SW480 (cell line): ENCODE measurements around the gene DPPA5.
"Not testable (repeated sequence)": the region's sequence is repeated elsewhere in the genome, so short reads cannot be mapped to it uniquely, and the experiment has no call there.

Source experiments
- DNase-seq: peaks from one replicate; pipeline ENCODE4 v3.0.0-alpha.2; 2016; ENCODE audit warnings: low spot score

The DPPA5 gene

DNA sequence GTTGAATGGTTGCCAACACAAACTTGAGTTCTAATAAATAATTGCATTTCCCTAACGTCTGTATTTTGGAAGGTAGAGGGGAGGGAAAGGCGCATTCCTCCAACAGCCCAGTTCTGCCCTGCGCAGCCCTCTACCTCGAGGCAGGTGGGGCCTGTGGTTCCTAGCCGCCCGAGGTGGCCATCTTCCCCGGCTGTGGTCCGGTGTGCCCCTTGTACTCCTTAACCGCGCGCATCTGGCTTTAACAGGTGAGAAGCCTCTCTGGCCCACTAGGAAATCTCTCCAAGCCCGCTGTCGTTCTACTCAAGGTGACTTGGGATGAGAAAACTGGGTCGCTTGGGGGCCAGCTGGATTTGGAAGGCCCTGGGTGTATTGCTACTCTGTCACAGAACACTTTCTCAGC, 10.0 kb upstream of the DPPA5 start:
- no peak for DNase-seq

DNA sequence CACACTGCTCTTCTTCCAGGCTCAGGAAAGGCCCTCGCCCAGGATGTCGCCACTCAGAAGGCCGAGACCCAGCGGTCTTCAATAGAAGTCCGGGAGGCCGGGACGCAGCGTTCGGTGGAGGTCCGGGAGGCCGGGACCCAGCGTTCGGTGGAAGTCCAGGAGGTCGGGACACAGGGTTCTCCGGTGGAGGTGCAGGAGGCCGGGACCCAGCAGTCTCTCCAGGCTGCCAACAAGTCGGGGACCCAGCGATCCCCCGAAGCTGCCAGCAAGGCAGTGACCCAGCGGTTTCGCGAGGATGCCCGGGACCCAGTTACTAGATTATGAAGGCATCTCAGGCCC, 9.4 kb upstream of the DPPA5 start:
- no peak for DNase-seq

DNA sequence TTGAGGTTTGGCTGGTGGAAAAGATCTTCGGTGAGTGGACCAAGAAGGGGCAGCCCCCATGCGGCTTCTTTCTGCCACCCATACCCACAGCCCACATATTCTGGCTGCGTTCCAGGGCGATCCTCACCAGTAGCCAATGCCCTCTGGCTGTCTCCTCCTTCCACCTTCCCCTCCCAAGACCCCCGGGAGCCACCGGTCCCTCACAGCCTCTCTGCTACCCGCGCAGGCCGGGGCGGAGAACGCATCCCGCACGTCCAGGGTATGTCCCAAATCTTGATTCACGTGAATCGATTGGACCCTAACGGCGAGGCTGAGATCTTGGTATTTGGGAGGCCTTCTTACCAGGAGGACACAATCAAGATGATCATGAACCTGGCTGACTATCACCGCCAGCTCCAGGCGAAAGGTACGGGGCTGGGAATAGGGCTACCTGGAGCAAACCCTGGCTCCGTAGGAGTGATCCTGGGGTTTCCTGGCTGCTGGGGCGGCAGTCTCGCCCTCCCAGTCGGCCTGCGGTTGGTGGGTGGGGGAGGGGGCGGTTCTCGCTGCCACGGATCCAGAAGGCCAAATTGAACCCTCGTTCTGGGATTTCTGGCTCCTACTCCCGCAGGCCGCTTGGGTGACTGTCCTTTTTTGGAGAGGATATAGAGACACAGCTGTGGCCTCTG, 8.9 kb upstream of the DPPA5 start:
- DNase-seq, result no peak

DNA sequence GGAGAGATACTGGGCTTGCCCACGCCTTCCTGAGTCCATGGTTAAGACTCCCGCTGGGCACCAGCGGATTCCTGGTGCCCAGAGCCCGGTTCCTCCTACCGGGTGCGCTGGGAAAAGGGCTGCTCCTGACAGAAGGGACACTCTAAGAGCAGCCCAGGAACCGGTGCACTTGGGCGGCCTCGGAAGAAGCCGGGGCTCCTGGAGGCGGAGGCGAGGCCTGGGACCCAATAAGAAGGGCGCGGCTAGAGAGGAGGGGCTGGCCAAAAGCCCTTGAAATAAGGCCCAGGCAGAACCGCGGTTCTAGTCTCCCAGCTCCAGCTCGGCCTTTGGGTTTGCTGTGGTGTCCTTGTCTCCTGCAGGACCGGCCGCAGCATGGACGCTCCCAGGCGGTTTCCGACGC, 8.3 kb upstream of the DPPA5 start, which contains the start of gene KHDC3L:
Gene KHDC3L (plus strand): TSS at position 301 of the 400 bp plus-strand sequence. CDS start 72 bp downstream, at position 373.
- DNase-seq, result no peak

DNA sequence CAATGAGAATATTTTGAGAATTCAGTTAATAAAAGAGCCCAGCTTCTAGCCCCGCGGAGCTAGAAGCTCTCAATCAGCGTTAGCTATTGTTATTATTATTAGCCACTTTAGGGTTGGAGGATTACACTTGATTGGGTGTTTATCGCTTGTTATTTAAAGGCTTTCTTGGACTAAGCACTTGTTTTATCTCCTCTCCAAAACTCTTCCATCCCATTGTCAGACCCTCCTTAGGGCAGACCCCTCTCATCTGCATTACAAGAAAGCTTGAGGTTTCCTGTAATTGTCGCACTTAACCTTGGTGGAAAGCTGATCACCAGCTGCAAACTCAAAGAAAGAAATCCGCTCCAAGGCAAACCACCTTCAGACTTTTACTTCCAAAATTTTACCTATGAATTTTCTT, 4.8 kb downstream of the DPPA5 start:
- DNase-seq, result no peak

DNA sequence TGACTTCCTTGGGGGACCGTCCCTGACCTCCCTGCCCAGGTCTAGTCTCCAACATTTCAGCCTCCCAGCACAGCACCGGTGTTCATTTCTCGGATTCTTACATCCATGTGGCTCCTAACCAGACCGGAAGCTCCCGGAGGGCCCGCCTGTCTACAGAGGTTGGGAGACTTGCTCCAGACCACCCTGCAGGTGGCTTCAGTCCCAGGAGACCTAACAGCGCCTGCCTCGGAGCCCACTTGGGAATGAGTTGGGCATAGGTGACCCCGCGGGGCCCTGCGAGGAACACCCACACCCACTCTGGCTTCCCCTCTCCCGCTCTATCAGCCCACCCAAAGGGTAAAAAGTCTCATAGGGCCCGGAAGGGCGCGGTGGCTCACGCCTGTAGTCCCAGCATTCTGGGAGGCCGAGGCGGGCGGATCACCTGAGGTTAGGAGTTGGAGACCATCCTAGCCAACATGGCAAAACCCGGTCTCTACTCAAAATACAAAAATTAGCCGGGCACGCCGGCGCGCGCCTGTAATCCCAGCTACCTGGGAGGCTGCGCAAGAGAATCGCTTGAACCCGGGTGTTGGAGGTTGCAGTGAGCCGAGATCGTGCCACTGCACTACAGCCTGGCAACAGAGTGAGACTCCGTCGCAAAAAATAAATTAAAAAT, 5.4 kb downstream of the DPPA5 start:
- DNase-seq, result no peak

DNA sequence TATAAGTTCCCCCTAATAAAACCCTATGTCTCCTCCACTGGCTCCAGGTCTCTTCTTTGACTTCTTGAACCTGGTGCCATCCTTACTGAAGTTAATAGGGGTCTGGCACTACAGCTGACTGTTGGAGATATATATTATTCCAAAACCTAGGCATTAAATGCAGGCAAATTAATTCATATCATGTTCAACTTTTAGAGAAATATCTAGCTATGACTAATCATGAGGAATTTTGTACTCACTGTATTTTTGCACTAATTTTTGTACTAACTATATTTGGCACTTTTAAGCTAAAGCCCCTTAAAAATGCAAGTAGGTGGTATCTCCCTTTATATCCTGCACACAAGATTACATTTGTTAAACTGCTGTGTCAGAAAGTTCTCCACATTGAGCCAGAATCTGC, 10.9 kb downstream of the DPPA5 start:
- no peak for DNase-seq

DNA sequence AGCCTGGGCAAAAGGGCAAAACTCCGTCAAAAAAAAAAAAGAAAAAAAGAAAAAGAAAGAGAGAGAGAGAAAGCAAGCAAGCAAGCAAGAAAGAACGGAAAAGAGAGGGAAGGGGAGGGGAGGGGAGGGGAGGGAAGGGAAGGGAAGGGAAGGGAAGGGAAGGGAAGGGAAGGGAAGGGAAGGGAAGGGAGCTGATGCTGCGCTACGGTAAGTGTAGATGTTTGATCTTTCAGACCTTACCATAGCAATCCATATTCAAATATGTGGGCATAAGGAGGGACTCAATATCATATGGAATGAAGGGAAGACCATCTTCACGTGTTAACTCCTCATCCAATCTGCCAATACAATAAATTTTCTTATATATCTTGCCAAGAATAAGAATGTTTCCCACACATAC, 11.9 kb downstream of the DPPA5 start:
- DNase-seq, result no peak

DNA sequence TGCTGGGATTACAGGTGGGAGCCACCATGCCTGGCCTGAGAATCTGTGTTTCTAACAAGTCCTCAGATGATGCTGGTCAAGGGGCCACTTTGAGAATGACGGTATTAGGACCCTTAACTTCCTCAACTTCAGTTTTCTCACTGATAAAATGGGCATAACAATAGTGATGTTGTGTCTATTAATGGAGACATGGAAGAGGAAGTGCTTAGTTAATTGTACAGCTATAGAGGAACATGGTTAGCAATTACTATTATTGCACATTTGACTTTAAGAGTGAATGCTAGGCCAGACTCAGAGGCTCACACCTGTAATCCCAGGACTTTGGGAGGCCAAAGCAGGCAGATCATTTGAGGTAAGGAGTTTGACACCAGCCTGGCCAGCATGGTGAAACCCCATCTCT, 12.7 kb downstream of the DPPA5 start:
- DNase-seq, result no peak

DNA sequence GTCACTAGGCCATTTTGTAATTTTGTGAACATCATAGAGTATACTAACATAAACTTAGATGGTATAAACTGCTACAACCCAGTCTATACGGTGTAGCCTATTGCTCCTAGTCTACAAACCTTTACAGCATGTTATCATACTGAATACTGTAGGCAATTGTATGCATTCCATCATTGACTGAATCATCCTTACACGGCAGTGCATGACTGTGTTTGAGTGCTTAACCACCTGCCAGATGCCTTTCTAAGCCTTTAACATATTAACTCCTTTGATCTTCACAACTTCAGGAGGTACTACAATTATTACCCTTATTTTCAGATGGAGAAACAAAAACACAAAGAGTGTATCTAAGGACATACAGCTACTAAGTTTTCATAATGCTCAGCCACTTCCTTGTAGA, 14.0 kb downstream of the DPPA5 start:
- DNase-seq, result peak; percentile 92

DNA sequence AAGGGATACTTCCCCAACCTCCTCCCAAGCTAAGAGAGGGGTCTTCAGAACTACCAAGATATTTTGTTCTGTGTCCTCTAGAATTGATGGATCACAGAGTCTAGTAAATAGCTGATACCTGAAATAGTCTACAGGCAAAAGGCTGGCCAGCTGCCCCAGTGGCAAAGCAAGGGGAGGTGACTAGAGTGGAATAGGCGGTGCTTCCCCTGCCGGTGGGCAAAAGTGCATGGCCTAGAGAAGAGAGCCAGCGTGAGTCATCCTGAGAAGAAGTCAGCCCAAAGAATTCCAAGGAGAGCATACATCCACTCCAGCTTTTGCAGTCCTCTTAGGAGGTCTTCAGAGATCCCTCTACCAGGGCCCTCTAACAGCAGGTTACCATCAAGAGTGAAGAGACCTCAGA, 14.7 kb downstream of the DPPA5 start:
- peak; percentile 54 for DNase-seq

DNA sequence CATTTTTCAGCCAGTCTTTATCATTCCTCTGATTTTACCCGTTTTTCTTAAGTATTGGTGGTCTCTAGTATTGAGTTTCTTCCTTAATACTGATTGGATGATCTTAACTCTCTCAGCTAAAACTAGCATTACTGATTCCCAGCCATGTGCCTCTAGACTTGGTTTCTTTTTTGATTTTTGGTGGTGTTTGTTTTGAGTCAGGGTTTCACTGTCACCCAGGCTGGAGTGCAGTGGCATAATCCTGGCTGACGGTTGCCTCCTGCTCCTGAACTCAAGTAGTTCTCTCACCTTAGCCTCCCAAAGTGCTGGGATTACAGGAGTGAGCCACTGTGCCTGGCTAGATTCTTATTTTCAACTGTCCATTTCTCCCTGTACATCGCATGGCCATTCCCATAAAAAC, 24.9 kb downstream of the DPPA5 start:
- no peak for DNase-seq

DNA sequence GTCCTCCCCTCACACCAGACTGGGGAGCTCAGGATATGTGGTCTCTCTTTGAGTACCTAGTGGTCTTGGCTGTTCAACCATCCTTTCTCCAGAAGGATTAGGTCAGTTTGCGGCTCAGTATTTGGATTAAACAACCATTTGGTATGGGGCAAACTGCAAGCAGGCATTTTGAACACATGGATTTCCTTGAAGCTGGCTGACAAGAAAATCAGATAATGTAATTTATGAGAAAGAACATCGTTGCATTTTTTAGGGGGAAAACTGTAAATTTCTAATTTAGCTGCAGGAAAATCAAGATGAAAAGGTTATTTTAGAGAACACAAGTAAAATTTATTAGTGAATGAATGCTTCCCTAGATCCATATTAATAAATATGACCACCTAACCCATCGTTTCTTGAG, 25.3 kb downstream of the DPPA5 start:
- DNase-seq, result no peak

DNA sequence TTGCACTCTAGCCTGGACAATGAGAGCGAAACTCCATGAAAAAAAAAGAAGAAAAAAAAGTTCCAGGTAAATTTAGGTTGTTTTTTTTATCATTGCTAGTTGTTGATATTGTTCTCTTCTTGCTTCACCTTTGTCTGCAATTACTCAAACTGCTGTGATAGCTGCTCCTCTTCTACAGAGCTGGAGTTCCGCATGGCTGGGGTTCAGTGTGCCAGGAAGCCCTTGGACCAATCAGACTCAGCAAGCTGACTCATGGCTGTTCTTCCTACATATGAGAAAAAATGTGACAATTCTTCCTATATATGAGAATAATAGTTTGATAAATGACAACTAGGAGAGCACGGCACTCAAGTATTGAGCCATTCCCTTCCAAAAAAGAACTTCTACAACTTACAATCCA, 28.4 kb downstream of the DPPA5 start:
- DNase-seq, result no peak

DNA sequence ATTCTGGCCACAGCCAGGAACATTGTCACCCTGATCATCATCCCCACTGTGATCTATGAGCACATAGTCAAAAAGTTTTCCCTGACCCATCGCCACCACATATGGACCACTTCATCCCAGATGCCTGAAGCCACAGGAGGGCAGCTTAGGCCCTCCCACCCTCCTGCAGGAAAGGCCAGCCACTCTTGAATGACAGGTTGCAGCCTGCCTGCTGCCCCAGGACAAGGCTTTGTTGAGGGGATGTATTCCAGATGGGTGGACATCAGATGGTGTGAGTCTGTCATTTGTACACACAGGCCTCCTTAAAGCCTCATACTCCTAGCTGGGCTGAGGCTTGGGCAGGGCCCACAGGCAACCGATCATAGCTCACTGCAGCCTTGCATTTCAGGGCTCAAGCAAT, 30.8 kb downstream of the DPPA5 start:
- DNase-seq, result no peak

DNA sequence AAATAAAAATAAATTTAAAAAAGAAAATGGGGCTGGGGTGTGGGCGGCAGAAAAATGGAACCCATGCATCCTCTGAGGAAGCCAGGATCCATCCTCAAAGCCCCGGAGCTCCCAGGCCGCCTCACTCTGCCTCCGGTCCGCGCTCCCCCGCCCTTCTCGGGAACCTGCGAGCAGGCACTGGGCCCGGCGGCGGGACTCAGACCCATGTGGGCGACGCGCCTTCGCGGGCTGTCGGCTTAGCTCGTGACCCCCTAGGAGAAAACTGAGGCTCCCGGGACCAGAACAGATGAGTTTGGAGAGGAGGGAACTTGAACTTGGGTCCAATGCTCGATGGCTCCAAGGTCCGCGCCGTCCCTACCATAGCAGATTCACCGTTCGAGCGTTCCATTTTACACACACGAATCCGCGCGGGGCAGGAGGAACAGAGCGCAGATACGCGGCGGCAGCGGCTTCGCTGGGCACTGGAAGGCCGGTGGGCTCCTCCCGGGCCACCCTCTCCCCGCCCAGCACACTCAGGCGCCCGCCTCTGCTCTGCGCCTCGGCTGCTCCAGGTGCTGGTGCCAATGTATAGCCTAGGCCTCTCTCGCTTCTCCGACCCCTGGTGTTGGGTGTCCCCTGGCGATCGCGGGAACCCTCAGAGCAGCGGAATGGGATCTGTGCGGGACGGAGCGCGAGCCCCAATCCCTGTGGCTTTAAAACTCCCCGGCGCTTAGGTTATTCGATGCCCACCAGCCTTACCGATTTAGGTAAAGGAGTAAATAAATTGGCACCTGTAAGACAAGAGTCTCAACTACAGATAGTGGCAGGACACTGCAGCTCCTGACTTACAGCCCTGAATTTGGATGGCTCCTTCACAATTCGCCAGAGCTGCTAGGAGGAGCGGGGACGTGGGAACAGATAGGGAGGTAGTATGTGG, 39.2 kb downstream of the DPPA5 start:
- no peak for DNase-seq

DNA sequence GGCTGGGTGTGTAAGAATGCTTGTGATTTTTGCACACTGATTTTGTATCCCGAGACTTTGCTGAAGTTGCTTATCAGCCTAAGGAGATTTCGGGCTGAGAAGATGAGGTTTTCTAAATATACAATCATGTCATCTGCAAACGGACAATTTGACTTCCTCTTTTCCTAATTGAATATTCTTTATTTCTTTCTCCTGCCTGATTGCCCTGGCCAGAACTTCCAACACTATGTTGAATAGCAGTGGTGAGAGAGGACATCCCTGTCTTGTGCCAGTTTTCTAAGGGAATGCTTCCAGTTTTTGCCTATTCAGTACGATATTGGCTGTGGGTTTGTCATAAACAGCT, 43.6 kb downstream of the DPPA5 start:
- DNase-seq, result not testable (repeated sequence)

DNA sequence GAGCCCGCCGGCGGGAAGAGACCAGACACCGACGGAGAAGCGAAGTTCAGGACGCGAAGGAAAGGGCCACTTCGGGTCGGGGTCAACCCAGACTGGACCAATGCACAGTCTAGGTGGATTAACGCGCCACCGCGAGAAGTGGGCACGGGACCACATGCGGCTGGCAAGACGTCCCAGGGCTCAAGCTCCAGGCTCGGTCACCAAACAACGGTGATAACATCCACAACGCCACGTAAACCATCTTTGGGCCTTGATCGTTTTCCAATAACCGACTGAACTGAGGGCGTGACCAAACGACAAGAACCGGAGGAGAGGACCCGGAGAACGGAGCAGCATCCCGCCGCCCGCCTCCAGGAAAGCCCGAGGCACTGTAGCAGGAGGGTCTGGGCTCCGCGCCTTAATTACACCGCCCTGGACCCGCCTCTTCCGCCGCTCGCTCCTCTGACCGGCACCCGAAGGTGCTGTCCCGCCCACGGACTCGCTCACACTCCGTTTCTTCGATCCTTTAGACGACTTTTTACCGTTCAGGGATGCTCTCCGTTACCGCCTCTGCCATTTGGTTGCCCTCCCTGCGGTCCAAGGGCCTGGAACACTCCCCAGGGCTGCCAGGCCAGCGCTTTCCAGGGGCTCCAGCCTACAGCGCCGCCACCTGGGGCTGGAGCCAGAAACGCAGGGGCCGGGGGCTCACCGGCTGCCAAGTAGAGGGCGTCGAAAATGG, 44.1 kb downstream of the DPPA5 start:
- no peak for DNase-seq

DNA sequence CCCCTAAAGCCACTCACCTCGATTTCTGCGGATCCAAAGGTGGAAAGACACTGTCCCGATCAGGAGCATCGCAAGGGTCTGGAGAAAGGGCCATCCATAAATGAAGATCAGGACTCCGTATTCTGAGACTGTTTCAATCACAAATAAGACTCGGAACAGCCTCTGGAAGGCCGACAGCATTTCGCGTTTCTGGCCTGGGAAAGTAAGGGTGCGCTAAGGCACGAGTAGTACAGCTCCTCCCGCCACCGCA, 44.6 kb downstream of the DPPA5 start:
- no peak for DNase-seq

DNA sequence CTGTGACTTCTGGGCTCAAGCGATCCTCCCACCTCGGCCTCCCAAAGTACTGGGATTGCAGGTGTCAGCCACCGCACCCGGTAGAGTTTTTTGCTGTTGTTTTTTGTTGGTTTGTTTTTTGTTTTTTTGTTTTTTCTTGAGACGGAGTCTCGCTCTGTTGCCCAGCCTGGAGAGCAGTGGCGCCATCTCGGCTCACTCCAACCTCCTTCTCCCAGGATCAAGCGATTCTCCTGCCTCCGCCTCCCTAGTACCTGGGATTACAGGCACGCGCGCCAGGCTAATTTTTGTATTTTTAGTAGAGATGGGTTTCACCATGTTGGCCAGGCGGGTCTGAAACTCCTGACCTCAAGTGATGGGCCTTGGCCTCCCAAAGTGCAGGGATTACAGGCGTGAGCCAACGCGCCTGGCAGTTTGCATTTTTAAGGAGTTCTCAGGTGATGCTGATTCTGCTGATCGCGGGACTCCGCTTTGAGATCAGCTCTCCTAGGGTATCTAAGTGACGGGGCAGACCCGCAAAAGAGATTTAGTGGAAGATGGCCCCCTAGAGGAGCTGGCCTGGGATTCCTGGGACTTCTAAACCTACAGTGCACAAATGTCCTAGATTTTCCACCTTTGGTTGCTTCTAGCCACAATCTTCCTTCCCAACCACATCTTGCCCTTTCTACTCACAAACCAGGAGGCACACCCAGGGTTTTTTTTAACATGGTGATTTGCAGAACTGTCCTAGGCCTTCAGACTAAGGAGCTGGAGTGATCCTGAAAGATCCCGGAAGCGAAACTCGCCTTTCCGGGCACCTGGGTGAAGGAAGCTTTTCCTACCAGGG, 45.2 kb downstream of the DPPA5 start:
- no peak for DNase-seq

DNA sequence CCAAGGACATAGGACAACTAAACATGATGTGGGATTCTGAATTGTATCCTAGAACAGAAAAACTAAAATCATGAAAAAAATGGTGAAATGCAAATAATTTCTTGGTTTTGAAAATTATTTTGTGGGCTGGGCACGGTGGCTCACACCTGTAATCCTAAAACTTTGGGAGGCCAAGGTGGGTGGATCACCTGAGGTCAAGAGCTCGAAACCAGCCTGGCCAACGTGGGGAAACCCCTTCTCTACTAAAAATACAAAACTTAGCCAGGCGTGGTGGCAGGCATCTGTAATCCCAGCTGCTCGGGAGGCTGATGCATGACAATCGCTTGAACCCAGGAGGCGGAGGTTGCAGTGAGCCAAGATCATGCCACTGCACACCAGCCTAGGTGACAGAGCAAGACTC, 50.3 kb downstream of the DPPA5 start:
- DNase-seq, result not testable (repeated sequence)
